GM18858 (cell line): ENCODE measurements around the gene MCF2L.

ENCODE experiments used
- ATAC-seq: cut with Tn5 transposase; IDR thresholded peaks from one replicate; pipeline ENCODE4 v1.9.1; 2021; ENCODE audit not compliant: unreplicated experiment

The MCF2L gene

DNA sequence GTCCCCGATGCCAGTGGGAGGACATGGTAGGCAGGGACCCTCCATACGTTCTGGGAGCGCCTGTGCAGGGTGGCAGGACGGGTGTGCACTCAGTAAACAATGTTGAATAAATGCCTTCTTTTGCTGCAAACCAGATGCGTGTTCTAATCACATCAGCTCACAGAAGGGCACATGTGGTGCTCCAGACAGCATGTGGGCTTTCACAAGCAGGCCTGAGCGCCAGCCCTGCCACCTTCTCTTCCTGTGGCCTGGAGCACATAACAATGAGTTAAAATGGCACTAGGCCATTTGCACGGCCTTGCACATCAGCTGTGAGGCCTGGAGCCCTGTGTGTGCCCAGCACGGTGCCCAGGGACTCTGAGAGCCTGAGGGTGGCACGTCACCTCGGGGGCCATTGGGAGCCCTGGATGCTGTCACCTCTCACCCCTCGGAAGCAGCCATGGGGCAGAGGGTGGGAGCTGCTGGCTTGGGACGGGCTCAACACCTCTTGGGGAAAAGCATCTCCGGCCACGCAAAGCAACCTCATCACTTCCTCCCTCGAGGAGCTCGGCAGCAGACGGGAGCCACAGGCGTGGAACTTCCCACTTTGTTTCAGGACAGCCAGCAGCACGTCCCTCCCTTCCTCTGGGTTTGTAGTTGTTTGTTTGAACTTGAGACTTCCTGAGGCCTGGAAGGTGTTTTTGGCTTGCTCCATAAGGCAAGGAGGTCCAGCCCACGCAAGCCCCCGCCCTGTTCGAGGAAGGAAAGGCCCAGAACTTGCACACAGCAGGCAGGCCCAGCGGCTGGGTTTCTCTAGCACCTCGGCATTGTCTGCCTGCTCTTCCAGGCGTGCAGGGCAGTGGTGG, 9.8 kb downstream of the MCF2L start:
- no peak for ATAC-seq

DNA sequence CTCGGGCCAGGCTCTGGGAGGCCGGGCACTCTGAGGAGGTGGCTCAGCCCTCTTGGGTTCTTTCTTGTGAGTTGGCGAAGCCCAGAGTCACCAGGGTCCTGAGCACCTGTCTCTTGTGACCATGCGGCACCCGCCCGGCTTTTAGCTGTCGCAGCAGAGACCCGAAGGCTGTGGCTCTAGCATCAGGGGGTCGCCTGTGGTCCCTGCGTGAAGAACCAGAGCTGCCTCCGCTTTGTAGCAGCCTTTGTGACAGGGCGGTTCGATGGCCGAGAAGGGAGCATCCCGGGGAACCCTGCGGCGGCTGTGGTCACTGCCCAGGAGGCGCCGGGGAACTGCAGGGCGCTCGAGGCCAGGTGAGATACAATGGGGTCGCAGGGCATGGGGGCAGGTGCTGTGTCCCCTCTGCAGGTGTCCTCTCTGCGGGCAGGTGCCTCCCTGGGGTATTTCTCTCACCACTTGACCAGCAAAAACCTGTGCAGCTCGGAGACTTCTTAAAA, 10.4 kb downstream of the MCF2L start:
- no peak for ATAC-seq

DNA sequence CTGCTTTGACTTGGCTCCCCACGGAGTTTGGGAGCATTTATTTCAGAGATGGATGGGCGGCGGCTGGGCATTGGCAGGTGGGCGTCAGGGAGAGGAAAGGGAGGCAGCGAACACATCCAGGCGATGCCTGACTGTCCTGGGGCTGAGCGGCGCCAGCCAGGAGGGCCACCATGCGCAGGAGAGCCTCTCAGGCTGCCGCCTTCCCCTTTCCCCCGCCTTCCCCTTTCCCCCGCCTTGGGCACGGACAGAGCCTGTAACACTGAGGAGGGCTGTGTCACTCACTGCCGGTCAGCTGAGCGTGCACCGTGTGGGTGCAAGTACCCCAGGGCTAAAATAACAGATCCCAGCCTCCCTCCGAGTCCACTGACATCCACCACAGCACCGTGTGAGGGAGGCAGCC, 11.4 kb downstream of the MCF2L start:
- ATAC-seq: no peak

DNA sequence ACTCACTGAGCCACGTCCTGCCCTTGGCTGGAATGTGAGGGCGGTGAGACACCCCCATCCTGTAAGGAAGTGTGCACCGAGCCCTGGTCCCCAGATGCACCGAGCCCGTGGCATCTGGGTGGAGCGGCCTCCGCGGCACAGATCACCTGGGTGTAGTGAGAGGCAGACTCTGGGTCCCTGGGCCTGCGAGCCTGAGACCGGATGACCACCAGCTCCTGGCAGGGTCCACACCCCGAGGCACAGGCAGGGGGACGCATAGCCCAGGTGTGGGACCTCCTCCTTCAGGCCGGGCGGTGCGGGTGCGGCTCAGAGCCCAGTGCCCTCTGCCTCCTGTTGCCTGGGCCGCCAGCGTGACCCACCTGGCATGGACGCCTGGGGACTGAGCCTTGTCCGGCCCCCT, 12.4 kb downstream of the MCF2L start:
- ATAC-seq: no peak

DNA sequence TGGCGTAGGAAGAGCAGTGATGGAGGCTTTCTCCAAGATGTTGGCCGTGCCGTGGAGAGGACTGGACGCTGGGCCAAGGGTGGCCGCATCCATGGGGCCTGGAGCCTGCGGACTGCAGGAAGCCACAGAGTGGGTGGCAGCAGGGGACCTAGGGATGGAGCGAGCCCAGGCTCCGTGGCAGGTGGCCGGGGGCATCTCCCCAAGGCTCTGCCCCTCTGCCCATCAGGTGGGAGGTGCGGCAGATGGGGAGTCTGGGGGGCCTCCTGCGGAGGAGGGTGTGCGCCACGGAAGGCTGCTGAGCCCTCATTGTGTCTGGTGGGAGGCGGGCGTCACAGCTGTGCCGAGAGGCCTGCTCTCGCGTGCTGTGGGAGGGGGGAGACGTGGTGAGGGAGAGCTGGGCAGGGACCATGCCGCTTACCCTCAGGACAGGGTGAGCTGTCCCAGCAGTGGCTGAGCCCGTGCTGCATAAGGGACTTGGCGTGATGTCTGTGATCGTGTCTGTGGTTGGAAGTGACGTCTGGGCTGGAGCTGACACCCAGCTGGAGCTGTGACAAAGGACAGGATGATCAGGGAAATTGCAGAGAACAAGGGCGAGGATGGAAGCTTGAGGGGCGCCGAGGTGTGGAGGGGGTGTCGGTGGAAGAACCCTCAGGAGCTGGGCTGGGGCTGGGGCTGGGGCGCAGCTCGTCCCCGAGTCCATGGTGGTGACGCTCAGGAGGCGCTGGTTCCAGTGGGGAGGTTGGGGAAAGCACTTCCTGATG, 13.4 kb downstream of the MCF2L start:
- no peak for ATAC-seq

DNA sequence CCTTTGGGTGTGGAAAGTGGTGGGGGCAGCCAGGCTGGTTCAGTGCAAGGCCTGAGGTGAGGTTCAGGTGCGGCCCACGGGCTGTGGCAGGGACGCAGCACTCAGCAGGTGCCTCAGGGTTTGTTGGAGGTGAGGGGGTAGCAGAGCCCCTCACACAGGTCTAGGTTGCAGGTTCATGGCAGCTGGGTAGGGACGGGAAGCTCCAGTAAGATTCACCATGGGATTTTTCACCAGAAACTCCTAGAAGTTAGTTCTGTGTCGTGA, 14.0 kb downstream of the MCF2L start:
- no peak for ATAC-seq

DNA sequence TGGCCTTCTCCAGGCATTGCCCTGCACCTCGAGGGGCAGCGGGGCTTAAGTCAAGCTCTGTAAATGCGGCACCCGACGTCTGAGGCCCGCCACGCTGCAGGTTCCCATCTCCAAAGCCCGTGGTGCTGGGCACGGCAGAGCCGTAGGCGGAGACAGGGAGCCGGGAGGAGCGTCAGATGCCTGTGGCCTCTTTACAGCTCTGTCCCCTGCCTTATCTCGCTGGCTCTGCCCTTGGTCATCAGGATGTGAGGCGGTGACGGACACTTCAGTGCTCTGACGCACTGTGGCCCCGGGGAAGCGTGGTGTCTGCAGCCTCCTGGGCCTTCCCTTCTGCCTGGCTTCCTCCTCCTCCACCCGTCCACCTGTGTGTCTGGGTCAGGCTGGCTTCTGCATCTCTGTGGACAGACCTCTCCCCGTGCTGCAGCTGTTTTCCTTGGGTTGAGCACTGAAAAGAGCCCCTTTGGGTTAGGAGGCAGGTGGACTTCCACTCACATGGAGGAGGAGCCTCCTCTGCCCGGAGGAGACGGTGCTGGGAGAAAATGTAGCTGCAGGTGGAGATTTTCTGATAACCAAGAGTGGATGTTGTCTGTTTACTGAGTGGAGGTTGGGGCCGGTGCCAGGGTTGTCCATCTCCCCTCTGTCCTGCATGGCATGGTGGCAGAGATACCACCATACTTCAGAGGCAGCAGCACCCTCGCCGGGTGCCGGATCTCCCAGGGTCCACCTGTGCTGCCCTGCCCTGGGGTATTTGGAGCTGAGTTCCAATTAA, 14.6 kb downstream of the MCF2L start:
- ATAC-seq: no peak

DNA sequence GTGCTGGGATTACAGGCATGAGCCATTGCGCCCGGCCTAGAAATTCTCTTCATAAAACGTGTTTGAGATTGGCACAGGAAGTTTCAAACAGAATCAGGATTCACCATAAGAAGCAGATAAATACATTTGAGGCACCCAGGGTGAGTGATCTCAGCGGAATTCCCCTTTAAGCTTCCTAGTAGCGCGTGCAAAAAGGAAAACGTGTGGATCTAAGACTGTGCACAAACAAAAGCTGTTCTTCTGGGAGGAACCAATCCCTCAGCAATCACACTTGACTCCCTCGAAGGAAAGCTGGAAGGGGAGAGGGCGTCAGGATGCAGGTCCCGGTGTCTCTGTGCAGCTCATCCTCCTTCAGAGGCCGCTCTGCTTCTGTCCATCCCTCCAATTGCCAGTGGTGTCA, 15.5 kb downstream of the MCF2L start:
- ATAC-seq: no peak

DNA sequence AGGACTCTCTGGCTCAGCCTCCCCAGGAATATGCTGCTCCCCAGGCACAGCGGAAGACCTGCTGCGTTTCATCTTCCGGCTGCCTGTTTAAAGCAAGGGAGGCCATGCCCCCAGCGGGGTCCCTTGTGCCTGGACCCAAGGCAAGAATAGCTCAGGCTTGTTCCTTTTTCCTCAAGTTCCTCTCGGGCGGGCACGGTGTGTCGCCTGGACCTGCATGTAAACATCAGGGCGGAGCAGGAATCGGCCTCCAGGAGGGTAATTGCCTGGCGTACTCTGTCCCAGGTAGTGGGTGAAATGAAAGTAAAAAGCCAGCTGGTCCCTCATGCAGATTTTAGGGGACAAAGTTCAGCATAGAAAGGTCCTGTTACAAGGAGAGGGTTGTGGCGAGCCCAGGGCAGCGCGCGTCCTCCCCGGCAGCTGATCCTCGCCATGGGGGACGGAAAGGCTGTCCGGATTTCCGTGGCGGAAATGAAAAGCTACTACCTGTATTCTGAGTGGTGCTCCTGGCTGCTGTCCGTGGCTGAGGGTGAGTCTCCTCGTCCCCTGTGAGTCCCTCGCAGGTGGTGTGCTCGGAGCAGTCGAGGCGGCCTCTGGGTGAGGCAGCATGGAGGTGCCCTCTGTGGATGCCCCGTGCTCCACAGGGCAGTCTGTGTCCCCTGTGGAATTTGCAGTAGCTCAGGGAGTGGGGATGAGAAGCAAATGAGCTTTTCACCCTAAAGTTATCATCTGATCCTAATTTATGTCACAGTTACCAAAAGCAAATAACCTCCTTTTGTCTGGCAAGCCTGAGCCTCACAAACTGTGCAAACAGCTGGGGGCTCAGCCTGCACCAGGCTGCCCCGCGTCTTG, 16.2 kb downstream of the MCF2L start:
- ATAC-seq: no peak

DNA sequence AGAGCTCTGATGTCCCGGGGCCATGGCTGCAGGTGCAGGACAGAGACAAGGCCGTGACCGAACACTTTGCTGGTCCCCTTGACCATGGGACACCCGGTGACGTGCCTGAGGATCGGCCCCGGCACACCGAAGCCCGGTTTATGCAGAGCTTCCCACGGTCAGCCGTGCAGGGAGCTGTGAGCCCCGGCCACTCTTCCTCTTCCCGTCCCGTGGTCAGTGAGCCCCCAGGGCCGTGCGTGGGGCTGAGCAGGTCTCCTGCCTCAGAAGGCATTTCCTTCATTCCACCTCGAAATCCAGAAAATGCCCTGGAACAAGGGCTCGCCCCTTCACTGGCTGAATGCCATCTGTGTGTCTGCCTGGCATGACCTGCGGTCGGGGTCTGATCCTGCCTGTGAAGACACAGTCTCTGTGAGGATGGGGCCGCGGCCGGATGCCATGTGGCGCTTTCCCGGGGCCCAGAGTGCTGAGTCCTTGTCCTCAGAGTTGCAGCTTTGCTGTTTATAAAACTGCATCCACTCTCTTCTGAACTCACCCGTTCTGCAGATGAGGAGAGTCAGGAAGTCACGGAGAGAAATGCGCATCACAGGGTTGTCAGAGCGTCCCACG, 16.9 kb downstream of the MCF2L start:
- no peak for ATAC-seq

DNA sequence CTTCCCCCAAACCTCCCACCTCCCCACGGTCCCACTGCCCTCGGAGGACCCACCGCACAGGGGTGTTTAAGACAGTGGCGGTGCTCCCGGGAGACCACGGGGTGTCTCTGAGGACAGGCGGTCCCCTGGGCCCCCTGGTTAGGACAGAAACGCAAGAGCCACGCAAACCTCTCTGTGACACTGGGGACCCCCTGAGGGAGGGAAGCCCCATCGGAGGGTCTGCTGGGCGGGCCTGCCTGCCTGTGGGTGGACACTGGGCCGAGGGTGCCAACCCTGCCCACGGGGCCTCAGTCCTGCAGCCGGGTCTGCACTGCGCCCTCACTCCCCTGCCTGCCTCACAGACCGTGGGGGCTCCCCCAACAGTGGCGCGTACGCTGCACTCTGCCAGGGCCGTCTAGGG, 17.5 kb downstream of the MCF2L start:
- no peak for ATAC-seq

DNA sequence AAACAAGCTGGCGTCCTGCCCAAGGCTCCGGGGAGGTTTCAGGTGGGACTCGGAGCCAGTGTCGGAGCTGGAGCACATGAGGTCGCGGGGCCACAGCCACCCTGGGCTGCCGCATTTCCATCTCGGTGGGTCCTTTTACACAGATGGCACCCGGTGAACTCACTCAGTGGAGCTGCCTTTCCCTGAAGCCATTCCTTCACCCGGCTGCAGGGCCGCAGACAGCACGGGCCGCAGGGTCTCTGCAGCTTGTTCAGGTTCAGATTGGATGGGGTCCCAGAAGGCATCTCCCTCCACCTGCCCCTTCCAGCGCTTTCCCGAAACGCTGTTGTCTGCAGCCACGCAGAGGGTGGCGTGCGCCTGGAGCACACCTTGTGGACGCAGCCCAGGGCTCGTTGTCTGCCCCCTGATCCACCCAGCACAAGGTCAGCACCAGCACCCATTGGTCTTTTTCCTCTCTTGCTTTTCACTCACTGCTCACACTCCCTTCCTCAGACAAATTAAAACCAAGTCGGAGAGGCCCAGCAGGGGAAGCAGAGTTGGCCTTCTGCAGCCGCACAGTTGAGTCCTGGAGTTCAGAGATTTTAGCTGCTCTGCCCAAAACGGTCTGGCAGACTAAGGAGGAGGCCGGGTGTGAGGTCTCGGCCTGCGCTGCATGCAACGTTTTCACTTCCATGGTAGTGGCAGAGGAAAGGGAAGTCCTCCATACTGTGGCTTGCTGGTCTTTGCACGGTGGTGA, 18.1 kb downstream of the MCF2L start:
- no peak for ATAC-seq

DNA sequence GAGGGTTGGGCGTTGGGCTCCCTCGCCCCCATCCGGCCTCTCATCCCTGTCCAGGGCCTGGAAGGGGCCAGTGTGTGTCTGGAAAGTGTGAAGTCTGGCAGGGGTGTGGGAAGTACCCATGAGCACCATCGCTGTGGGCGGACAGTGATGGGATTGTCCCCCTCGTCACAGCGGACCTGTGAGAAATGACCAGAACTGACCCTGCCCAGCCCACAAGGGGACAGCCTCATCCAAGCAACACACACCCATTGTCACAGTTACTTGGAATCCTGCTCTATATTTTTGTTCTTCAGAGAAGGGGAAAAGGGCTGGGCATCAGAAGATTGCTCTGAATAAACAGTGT, 18.6 kb downstream of the MCF2L start:
- no peak for ATAC-seq

DNA sequence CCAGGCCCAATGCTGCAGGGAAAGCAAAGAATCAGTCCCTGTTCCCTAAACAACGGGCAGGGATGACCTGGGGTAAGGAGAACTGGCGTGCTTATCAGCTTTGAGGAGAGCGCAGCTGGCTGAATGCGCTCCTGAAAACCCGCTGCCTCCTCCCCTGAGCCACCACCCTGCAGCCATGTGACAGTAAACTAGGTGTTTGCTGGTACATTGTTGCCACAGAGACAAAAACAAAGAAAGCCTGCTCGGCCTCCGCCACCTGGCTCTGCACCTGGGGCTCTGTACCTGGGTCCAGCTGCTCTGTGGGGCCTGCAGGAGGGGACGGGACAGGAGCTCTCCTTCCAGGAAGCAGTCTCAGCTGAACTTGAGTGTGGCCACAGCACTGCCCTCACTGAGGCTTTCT, 21.8 kb downstream of the MCF2L start:
- ATAC-seq: no peak

DNA sequence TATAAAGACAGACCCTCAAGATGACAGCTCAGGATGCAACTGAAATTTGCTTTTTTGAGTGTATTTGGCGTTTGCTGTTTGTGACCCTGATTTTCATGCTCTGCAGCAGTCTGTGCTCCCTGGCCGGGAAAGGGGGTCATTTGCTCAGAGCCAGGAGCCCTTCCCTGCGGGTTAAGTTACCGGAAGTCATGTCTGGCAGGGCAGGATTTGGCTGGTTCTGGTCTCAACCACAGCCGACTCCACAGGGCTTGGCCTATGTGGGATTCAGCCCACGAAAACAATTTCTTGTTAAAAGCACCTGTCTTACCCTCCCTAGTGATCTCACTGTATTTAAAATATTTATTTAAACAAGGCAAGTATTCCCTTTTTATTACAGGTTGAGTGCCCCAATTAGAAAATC, 22.6 kb downstream of the MCF2L start:
- ATAC-seq: no peak

DNA sequence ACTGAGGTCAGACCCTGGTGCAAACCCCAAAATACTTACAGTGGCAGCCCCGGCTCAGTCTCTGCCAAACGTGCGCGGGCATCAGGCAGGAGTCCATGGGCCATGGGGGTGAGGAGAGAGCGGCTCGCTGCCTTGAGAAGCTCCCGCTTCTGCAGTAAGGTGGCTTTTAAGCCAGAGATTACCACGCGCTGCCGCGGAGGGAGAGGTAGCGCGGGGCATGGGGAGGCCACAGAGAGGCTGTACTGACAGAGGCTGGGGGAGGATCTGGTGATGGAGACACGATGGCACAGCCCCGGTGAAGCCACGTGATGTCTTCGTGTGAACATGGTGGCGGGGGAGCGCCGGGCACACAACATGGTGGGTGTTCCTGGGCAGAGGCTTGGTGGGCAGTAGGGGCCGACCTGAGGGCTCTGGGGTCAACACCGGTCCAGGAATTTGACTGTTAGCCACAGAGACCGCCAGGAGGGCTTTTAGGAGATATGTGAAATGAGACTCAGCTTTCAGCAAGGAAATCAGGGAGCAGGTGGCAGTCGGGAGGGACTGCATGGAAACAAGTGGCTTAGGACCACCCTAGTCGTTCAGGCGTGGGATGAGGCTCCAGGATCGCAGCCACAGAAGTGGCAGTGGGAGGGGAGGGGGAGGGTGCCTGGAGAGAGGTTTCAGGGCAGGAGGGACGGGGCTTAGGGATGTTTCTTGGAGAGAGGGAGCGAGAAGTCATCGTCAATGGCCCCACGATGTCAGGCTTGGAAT, 24.1 kb downstream of the MCF2L start:
- ATAC-seq: no peak

DNA sequence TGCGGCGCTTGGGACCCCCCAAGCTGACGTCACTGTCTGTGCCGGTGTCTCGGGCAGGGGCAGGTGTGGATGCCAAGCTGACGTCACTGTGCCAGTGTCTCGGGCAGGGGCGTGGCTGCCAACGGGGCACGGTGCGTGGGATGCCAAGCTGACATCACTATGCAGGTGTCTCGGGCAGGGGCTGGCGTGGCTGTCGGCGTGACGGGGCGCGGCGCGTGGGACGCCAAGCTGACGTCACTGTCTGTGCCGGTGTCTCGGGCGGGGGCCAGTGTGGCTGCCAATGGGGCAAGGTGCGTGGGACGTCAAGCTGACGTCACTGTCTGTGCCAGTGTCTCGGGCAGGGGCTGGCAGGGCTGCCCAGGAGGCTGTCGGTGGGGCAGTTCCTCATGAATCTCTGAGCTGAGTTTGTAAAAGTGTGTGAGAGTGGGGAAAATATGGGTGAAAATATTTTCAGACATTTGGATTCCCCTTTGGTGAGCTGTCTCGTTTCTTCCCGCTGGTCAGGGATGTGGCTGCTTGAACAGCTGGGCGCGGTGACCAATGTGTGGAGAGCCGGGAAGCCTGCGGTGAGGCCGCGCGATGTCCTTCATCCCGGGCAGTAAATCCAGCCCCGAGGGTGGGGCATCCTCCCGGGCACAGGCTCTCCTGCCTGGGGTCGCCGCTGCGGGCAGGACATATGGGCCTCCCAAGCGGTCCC, 25.2 kb downstream of the MCF2L start:
- no peak for ATAC-seq

DNA sequence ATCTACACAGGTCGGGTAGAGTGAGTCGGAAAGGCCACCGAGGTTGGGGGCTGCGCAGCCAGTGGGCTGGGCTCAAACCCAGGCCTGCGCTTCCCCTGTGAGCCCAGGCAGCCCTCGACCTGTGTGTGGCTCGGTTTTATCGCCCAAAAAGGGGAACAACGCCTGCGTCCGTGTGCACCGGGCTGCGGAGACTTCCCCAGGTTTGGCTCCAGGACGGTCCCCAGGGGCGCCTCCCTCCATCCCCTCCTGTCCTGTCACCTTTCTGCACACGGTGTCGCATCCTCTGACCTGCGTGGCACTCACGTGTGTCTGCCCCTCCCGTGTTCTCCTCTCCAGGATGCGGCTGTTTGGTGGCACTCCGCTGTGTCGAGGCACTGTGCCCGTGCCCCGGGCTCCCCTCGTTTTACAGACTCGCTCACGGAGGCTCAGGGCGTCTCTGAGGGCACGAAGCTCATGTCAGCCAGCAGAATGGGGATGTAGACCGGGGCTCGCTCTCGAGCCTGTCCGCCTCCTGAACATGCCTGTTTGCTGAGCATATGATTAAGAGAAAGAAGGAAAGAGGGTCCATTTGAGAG, 25.9 kb downstream of the MCF2L start:
- no peak for ATAC-seq
